ENCODE data around the gene G2E3. TPM values are rescaled to one million over a fixed set of nuclear protein-coding genes. Genes with fewer than 3 reads are reported as not detected.
"Not testable (repeated sequence)": the region's sequence is repeated elsewhere in the genome, so short reads cannot be mapped to it uniquely, and the experiment has no call there.

Gene G2E3
- total RNA-seq, 1 donor from 2014 or later: 14.0 TPM

GRCh38 chr14:30596935-30597334 lies 38.0 kb downstream of the G2E3 start:
- no peak overlapping the region for H3K4me3 ChIP-seq
- intact Hi-C loops (cut with DNase I): no loop called here
- ATAC-seq: no peak
- no peak overlapping the region for H3K27ac ChIP-seq
- no peaks in the 10 kb centered on the region for H3K9me3 ChIP-seq
- no peaks in the 10 kb centered on the region for H3K4me1 ChIP-seq
- H3K27me3 ChIP-seq: no peaks in the 10 kb centered on the region
- peaks cover 24% of the 10 kb centered on the region for H3K36me3 ChIP-seq
- TF ChIP-seq CTCF (IDR thresholded peaks at IDR 0.05): no peak
- no peak for DNase-seq

- H3K9me3 ChIP-seq: no peaks in the 10 kb centered on the region
- no peak overlapping the region for H3K27ac ChIP-seq
- peaks cover 28% of the 10 kb centered on the region for H3K36me3 ChIP-seq
- no peaks in the 10 kb centered on the region for H3K4me1 ChIP-seq
- intact Hi-C loops (cut with DNase I): no loop called here
- ATAC-seq (no peak), DNase-seq (no peak)
- H3K27me3 ChIP-seq: no peaks in the 10 kb centered on the region
- TF ChIP-seq CTCF (IDR thresholded peaks at IDR 0.05): no peak
- no peak overlapping the region for H3K4me3 ChIP-seq
These were observed 38.5 kb downstream of the G2E3 start for GRCh38 chr14:30597504-30597903.

- Histone ChIP-seq H3K36me3 (peaks cover 38% of the 10 kb centered on the region), H3K27me3 (no peaks in the 10 kb centered on the region), H3K9me3 (no peaks in the 10 kb centered on the region), H3K27ac (no peak overlapping the region), H3K4me3 (no peak overlapping the region), H3K4me1 (no peaks in the 10 kb centered on the region)
- intact Hi-C loops (cut with DNase I): no loop called here
- no peak for TF ChIP-seq CTCF (IDR thresholded peaks at IDR 0.05)
- DNase-seq: no peak
- ATAC-seq: no peak
These were observed 42.3 kb downstream of the G2E3 start for GRCh38 chr14:30600922-30601918.

- H3K9me3 ChIP-seq: no peaks in the 10 kb centered on the region
- ATAC-seq: no peak
- peaks cover 32% of the 10 kb centered on the region for H3K36me3 ChIP-seq
These were observed 44.4 kb downstream of the G2E3 start for GRCh38 chr14:30603402-30603801.

GRCh38 chr14:30604696-30605095 lies 45.7 kb downstream of the G2E3 start:
- intact Hi-C loops (cut with DNase I); DNase-seq; H3K4me1 ChIP-seq; ATAC-seq; H3K27me3 ChIP-seq; H3K27ac ChIP-seq; H3K9me3 ChIP-seq; H3K4me3 ChIP-seq: not testable (repeated sequence)
- H3K36me3 ChIP-seq: peaks cover 22% of the 10 kb centered on the region

More at GRCh38 chr14:30603402-30603801, 44.4 kb downstream of the G2E3 start:
- TF ChIP-seq CTCF (IDR thresholded peaks at IDR 0.05): no peak
- no peak for DNase-seq
- Histone ChIP-seq H3K4me3 (no peak overlapping the region), H3K4me1 (no peaks in the 10 kb centered on the region), H3K27ac (no peak overlapping the region), H3K27me3 (no peaks in the 10 kb centered on the region)
- intact Hi-C loops (cut with DNase I): no loop called here

- Histone ChIP-seq H3K27me3 (no peaks in the 10 kb centered on the region), H3K4me3 (no peak overlapping the region), H3K36me3 (peaks cover 15% of the 10 kb centered on the region), H3K4me1 (no peaks in the 10 kb centered on the region), H3K9me3 (no peaks in the 10 kb centered on the region), H3K27ac (no peak overlapping the region)
- DNase-seq: no peak
- ATAC-seq: no peak
- intact Hi-C loops (cut with DNase I): no loop called here
- no peak for TF ChIP-seq CTCF (IDR thresholded peaks at IDR 0.05)
These were observed 48.3 kb downstream of the G2E3 start for GRCh38 chr14:30607156-30607780.

All from upper lobe of right lung (tissue), 1 donor.